ENCODE data around the gene LPP. TPM values are rescaled to one million over a fixed set of nuclear protein-coding genes. Genes with fewer than 3 reads are reported as not detected.
"Not testable (repeated sequence)": the region's sequence is repeated elsewhere in the genome, so short reads cannot be mapped to it uniquely, and the experiment has no call there.

The LPP gene
- polyA plus RNA-seq, 3 donors, result 22.8 to 30.0 (median 26.9) TPM

DNA sequence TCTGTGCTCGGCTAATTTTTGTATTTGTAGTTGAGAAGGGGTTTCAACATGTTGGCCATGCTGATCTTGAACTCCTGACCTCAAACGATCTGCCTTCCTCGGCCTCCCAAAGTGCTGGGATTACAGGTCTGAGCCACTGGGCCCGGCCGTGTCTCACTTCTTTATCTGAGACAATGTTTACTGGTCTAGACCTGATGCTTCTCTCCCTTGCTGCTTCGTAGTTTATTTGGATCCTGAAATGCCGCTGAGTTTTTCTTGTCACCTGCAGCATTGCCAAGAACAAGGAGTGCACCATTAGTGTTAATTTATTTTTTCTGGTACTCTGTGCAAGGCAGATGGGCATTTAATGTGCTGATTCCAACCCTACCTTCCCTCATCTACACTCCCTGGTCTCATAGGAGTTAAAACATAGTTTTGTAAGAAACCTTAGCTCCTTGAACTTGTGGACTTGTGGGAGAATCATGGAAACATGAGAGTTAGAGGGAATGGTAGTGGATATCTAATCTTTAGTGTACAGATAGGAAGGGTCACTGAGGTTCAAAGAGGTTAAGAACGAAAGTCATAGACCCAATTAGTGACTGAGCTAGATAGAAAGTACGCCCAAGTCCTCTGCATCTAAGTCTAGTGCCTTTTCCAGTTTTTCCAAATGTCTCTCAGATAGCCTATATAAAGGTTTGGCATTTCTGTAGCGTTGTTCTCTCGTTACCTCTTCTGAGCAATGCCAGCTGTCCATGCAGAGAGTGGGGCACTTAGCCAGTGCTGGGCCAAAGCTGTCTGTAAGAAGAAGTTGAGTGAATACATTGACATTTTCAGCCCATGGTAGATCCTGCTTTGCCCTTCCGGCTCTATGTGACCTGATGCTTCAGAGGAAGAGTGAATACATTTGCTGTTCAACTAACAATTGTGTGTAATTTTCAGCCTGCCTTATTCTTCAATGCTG, 244.1 kb downstream of the LPP start:
- DNase-seq, result no peak

GRCh38 chr3:188400494-188401243, 246.7 kb downstream of the LPP start:
- DNase-seq, result no peak

GRCh38 chr3:188401244-188401993, 247.5 kb downstream of the LPP start:
- no peak for DNase-seq

DNA sequence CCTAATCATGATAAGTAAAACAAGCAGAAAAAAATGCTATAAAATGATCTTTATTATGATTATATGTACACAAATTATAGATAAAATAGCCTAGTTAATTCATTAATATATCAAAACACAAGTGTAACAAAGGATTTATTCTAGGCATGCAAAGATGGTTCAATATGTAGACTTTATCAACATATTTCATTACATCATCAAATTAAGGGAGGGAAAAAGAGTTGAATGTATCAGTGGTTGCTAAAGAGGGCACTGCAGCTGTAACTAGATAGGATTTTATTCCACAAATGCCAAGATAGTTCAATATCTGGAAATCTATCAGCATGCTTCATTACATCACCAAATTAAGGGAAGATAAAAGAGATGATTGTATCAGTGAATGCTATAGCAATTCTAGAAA, 248.3 kb downstream of the LPP start:
- DNase-seq, result no peak

DNA sequence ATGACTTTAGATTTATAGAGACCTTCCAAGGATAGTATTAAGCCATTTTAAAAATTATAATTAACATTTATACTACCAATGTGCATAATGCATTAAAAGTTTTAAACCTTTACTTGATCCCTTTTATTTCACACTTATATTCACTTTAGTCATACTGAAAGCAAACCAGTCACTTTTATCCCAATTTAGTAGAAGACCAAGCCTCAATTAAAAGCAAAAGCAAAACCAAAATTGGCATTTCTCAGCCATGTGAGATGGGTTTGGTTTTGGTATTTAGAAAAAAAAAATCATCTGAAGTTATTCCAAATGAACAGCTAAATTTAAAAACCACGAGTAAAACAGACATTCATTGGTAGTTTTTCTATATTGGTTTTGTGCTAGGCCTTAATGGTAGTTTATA, 249.4 kb downstream of the LPP start:
- no peak for DNase-seq

- no peak for DNase-seq
These were observed 250.2 kb downstream of the LPP start for GRCh38 chr3:188404124-188404523.

DNA sequence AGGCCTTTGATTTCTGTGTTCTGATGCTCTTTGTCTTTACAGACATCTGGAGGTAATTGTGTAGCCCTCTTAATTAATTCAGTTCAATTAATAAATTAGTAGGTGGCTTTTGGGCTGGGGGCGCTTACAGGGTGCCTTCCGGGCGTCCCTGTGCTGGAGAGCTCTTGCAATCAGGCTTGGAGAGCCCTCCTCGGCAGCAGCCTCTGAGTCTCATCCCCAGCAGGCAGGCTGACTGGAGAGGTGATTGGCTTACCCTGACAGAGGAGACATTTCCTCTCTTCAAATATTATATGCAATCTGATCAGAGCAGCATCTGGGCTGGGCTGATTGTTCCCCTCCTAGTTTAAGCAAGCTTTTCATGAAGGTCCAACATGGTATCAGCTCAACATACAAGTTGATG, 250.7 kb downstream of the LPP start:
- no peak for DNase-seq

- no peak for DNase-seq
These were observed 253.4 kb downstream of the LPP start for GRCh38 chr3:188407158-188407880.

DNA sequence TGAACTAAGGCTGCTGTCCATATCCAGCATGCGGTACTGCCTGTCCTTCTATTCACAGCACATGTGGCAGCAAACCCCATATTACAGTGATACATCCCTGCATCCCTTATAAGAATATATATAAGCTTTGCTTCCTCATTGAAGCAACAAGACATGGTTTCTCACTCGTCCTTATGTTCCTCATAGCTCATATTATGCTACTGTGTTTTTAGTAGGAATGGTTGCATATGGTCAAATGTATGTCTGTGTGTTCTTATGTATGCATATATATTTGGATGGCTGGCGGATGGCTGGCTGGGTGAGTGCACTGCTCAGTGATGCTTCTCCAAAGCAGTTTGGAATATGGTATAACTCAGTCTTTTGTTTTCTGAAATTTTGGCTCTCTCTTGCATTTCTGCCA, 254.9 kb downstream of the LPP start:
- DNase-seq, result no peak

GRCh38 chr3:188411750-188412149, 257.8 kb downstream of the LPP start:
- DNase-seq, result no peak

- DNase-seq, result no peak
These were observed 261.2 kb downstream of the LPP start for GRCh38 chr3:188415196-188415595.

GRCh38 chr3:188416041-188416440, 262.1 kb downstream of the LPP start:
- DNase-seq, result no peak

DNA sequence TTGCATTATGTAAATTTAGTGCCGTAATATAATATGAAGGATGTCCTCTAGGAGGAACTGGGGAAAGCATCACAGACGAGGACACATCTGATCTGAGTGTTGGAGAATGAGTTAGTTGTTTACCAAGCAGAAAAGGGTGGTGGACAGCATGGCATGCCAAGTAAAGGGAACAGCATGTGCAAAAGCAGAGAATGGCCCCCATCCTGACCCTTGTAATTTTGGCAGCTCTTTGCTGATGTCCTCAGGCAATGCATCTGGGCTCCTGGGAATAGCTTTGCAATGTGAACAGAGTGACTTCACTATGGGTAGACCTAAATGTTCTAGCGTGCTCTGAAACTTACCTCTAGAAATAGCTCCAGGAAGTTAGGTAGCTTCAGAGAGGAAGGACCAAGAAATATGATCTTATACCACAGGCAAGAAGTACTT, 263.3 kb downstream of the LPP start:
- DNase-seq, result no peak

DNA sequence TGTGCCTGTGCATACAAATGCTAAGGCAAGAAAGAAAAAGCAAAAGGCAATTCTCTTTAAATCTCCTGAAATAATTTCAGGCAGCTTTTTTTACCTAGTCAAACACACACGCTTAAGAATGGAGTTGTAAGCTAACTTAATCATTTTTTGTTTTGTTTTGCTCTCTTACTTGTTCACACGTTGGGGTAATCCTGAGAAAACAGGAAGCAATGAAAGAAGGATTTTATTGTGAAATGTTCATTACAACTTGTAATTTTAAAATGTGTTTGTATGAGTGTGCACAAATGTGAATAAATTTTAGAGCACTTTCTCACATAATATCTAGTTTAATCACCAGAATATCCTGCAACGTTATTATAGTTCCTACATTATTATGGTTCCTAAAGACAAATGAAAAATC, 263.8 kb downstream of the LPP start:
- no peak for DNase-seq

- no peak for DNase-seq
These were observed 267.3 kb downstream of the LPP start for GRCh38 chr3:188421151-188421821.

DNA sequence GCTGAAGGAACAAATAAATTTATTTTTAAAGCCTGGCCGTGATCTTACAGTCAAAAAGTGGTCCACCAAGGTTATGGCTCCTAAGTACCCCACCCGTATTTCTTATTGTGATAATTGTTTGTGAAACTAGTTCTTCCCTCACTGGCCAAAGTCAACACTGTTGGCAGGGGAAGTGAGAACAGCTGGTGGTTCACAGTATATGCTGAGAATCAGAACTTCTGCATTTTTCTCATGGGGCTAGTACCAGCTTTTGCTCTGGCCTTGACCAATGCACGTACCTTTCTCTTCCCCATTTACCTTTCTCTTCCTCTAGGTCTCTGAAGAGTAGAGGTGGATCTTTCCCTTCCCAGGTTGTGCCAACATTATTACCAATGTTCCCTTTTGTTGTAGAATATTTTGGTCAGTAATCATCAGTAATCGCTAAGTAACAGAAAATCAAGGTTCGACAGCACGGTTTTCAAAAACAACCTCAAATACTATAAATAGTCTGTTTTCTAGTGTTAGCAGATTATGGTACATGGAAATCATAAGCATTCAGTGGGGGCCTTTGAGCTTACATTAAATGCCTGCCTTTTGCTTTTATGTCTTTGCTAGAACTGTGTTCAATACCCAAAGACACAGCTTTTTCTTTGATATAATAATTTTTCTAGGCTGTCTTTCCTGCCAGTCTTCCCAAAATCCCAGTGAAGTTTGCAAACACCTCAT, 268.0 kb downstream of the LPP start:
- no peak for DNase-seq

DNA sequence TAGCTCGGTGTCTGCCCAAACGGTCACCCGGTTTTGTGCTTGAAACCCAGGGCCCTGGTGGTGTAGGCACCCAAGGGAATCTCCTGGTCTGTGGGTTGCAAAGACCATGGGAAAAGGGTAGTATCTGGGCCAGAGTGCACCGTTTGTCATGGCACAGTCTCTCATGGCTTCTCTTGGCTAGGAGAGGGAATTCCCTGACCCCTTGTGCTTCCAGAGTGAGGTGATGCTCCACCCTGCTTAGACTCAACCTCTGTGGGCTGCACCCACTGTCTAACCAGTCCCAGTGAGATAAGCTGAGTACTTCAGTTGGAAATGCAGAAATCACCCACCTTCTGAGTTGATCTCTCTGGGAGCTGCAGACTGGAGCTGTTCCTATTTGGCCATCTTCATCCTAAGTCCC, 274.0 kb downstream of the LPP start:
- DNase-seq, result not testable (repeated sequence)

DNA sequence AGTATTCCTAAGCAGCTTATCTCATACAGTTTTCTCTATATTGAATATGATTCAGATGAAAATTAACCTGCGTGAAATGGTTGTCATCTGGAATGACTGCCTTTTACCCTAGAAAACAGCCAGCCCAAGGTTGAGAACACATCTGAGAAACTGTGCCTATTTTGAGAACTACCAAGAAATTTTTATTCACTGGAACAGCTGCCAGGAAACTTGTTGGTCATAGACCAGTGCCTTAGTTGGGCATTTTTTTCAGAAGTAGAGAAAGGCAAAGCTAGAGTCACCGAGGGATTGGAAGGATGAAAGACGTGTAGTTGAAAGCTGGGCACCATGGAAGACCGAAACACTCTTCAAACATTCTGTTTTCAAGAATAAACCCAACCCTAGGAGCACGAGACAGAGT, 277.1 kb downstream of the LPP start:
- DNase-seq, result no peak

GRCh38 chr3:188431553-188431952, 277.6 kb downstream of the LPP start:
- no peak for DNase-seq

GRCh38 chr3:188432802-188433520, 279.0 kb downstream of the LPP start:
- no peak for DNase-seq
